HepG2 (cell line): ENCODE results near the gene HSPA1B. TPM values are rescaled to one million over a fixed set of nuclear protein-coding genes. Genes with fewer than 3 reads are reported as not detected.

Source experiments
- ATAC-seq: fragments of 200-7000 bp; cut with Tn5 transposase; 3 replicates; pipeline ENCODE4 v1.9.1; 2020; ENCODE audit warnings: mild to moderate bottlenecking, moderate library complexity
- BruUV-seq: library from RNA; stranded (reverse); fragments of 400-500 nt; replicated peaks from 2 replicates; lab custom pipeline; 2021; lab: Mats Ljungman, UMichigan
- CTCF ChIA-PET: fragments of 300-600 bp; formaldehyde crosslinking; extraction: SDS; loops from one replicate; lab custom pipeline; 2021; ENCODE audit warnings: low total read pairs, inconsistent platforms, low intra/inter-chr PET ratio; lab: Yijun Ruan, JAX
- POLR2A ChIA-PET: fragments of 350-600 bp; sonication (Branson Sonifier 250); formaldehyde crosslinking; loops from one replicate; lab custom pipeline; 2020; ENCODE audit warnings: antibody characterized with exemption, inconsistent platforms; lab: Yijun Ruan, JAX
- DNase-seq: peaks from one replicate; pipeline ENCODE4 v3.0.0-alpha.2; 2015; ENCODE audit warnings: low spot score
- FAIRE-seq: peaks from 3 replicates; lab custom pipeline; 2011; peaks lifted over from hg19 to GRCh38; lab: Jason Lieb, UNC
- H2AFZ ChIP-seq: one replicate; pipeline ENCODE4 v1.6.1; 2011; ENCODE audit warnings: low read length, inconsistent platforms
- H3K27ac ChIP-seq: fragments of 300-600 bp; 3 replicates; pipeline ENCODE4 v1.8.0; 2011; ENCODE audit warnings: mixed run types, mild to moderate bottlenecking, mixed read lengths, low read length, inconsistent platforms; ENCODE audit not compliant: insufficient read depth; ENCODE audit errors: extremely low read length
- H3K27me3 ChIP-seq, 2 experiments: fragments of 200-600 bp in 1 of 2; 2 replicates in 1 of 2; 3 replicates in 1 of 2; pipeline versions ENCODE4 v1.6.0 to v1.8.0; 2011; ENCODE audit warnings: low read length in 2 of 2, mild to moderate bottlenecking in 2 of 2, moderate library complexity in 2 of 2, inconsistent platforms in 1 of 2; ENCODE audit not compliant: insufficient read depth in 2 of 2, control insufficient read depth in 1 of 2
- H3K36me3 ChIP-seq, 2 experiments: fragments of 200-600 bp in 1 of 2; replicated peaks in 1 of 2; 2 replicates in 1 of 2; 3 replicates in 1 of 2; pipeline versions ENCODE4 v1.5.1 to v1.8.0; 2011; ENCODE audit warnings: low read length in 2 of 2, inconsistent platforms in 1 of 2; ENCODE audit not compliant: insufficient read depth in 2 of 2, control insufficient read depth in 1 of 2
- H3K4me1 ChIP-seq: 2 replicates; pipeline ENCODE4 v1.5.1; 2012; ENCODE audit warnings: low read length, inconsistent platforms; ENCODE audit not compliant: insufficient read depth
- H3K4me2 ChIP-seq: 2 replicates; pipeline ENCODE4 v1.6.0; 2011; ENCODE audit warnings: low read depth, low read length, inconsistent platforms
- H3K4me3 ChIP-seq, 3 experiments: fragments of 200-600 bp in 1 of 3; sonication (generic), shearing (Covaris generic) in 1 of 3; replicated peaks in 1 of 3; 2 replicates each; pipeline ENCODE4 v1.5.1; 2011 to 2016; ENCODE audit warnings: low read length in 3 of 3, inconsistent platforms in 2 of 3, low read depth in 2 of 3, mild to moderate bottlenecking in 2 of 3, control low read depth in 1 of 3, mixed read lengths in 1 of 3; ENCODE audit not compliant: insufficient read depth in 1 of 3
- H3K79me2 ChIP-seq: one replicate; pipeline ENCODE4 v1.6.1; 2011; ENCODE audit warnings: low read length, inconsistent platforms; ENCODE audit not compliant: insufficient read depth
- H3K9ac ChIP-seq: 2 replicates; pipeline ENCODE4 v1.6.0; 2011; ENCODE audit warnings: mild to moderate bottlenecking, low read depth, low read length, inconsistent platforms; ENCODE audit not compliant: insufficient read depth
- H3K9me3 ChIP-seq: 2 replicates; pipeline ENCODE4 v1.5.1; 2012; ENCODE audit warnings: mild to moderate bottlenecking, low read length
- H4K20me1 ChIP-seq: 2 replicates; pipeline ENCODE4 v1.6.0; 2011; ENCODE audit warnings: inconsistent platforms, mild to moderate bottlenecking, low read length, moderate library complexity; ENCODE audit not compliant: insufficient read depth
- AGO1 ChIP-seq: fragments of 200-400 bp; formaldehyde crosslinking; IDR thresholded peaks from 2 replicates; pipeline ENCODE4 v1.6.1; 2017; ENCODE audit warnings: mild to moderate bottlenecking, low read depth, low read length, moderate library complexity; ENCODE audit not compliant: poor library complexity, severe bottlenecking
- AGO2 ChIP-seq: fragments of 200-400 bp; formaldehyde crosslinking; optimal IDR thresholded peaks from 2 replicates; pipeline ENCODE3; 2017; ENCODE audit warnings: mild to moderate bottlenecking, low read depth, low read length, moderate library complexity
- ATF4 ChIP-seq, 2 experiments: fragments of 450-650 bp in 1 of 2; sonication (generic) in 1 of 2; formaldehyde crosslinking; IDR thresholded peaks; 2 replicates each; pipeline versions ENCODE4 v1.5.0 to v1.8.0; 2020 to 2022; ENCODE audit warnings: mild to moderate bottlenecking in 1 of 2, missing genetic modification reagents in 1 of 2
- ESRRA ChIP-seq: sonication (generic); formaldehyde crosslinking; IDR thresholded peaks from 2 replicates; pipeline ENCODE4 v1.5.1; 2020; ENCODE audit warnings: mild to moderate bottlenecking, low read depth, missing genetic modification reagents
- GABPA ChIP-seq, 2 experiments: IDR thresholded peaks; 2 replicates each; pipeline ENCODE4 v1.6.1; 2011 to 2016; ENCODE audit warnings: low read depth in 2 of 2, low read length in 1 of 2, missing biosample characterization in 1 of 2, missing genetic modification characterization in 1 of 2
- POLR2AphosphoS5 ChIP-seq: IDR thresholded peaks from 2 replicates; pipeline ENCODE4 v1.6.1; 2012; ENCODE audit warnings: low read depth, low read length
- RBAK ChIP-seq: sonication (generic); formaldehyde crosslinking; IDR thresholded peaks from 2 replicates; pipeline ENCODE4 v1.5.1; 2020; ENCODE audit warnings: mild to moderate bottlenecking, missing genetic modification reagents
- SNAPC2 ChIP-seq: sonication (generic); formaldehyde crosslinking; IDR thresholded peaks from 2 replicates; pipeline ENCODE4 v1.8.1; 2022; ENCODE audit warnings: mild to moderate bottlenecking, missing genetic modification reagents
- TARDBP ChIP-seq: sonication (generic); formaldehyde crosslinking; IDR thresholded peaks from 2 replicates; pipeline ENCODE4 v1.8.0; 2022; ENCODE audit warnings: mild to moderate bottlenecking, missing genetic modification reagents
- TGIF2 ChIP-seq: IDR thresholded peaks from 2 replicates; pipeline ENCODE4 v1.6.1; 2016; ENCODE audit warnings: control low read depth, missing compliant biosample characterization
- TSC22D2 ChIP-seq: sonication (generic); formaldehyde crosslinking; IDR thresholded peaks from 2 replicates; pipeline ENCODE4 v1.5.1; 2020; ENCODE audit warnings: missing genetic modification reagents, mild to moderate bottlenecking, borderline replicate concordance
- ZFP1 ChIP-seq: IDR thresholded peaks from 2 replicates; pipeline ENCODE4 v1.6.1; 2016
- ZNF687 ChIP-seq: sonication (generic); formaldehyde crosslinking; IDR thresholded peaks from 2 replicates; pipeline ENCODE4 v1.5.1; 2020; ENCODE audit warnings: mild to moderate bottlenecking, missing genetic modification reagents, moderate library complexity
- WGBS: methylation state at CpG from one replicate; pipeline ENCODE4 v1.1.6; 2017; ENCODE audit warnings: low lambda C conversion rate; 5-methylcytosine and 5-hydroxymethylcytosine counted together
- in situ Hi-C: cut with HindIII; loops from 2 replicates; pipeline ENCODE4 v1.10.0; 2017; ENCODE audit warnings: low pct_unique_long_range_greater_than_20kb; ENCODE audit not compliant: extremely low pct_ligation_motif_present
- intact Hi-C: fragments of 100-400 bp; cut with micrococcal nuclease; formaldehyde crosslinking; loops from one replicate; pipeline ENCODE4 v1.10.0; 2022; ENCODE audit not compliant: unreplicated experiment
- polyA plus RNA-seq, 8 experiments: library from polyadenylated mRNA; depleted of rRNA in 3 of 8; stranded (reverse) in 7 of 8; unstranded in 1 of 8; fragments of >200 nt; fragmentation: Illumina TruSeq in 4 of 8; extraction: Trizol in 4 of 8; gene quantifications; 2 replicates each; pipeline versions ENCODE4 v1.2.1 to v1.2.3, GENCODE V29; 2011 to 2016; ENCODE audit warnings: low read depth in 4 of 8, missing spikeins in 1 of 8, mixed read lengths in 1 of 8; ENCODE audit not compliant: insufficient read depth in 1 of 8
- total RNA-seq, 5 experiments: library from RNA; depleted of rRNA; stranded (reverse); fragments of >200 nt; fragmentation: Illumina TruSeq; extraction: Trizol; gene quantifications; 2 replicates each; pipeline ENCODE4 v1.2.3, GENCODE V29; 2016; ENCODE audit warnings: low read depth in 1 of 5

The HSPA1B gene
- total and polyA plus RNA-seq, 2 of the 13 experiments (the other 11 are each of a cell fraction or from before 2014, with no cell fraction given): 26.0 to 186 TPM

GRCh38 chr6:31859923-31860322, 32.4 kb downstream of the HSPA1B start:
- H4K20me1 ChIP-seq: no peaks in the 10 kb centered on the region
- ChIA-PET POLR2A (interaction anchor here (0.9 to 1.9 kb wide), 6 partner anchors 15 to 112 kb away, joined by 3 to 4 read pairs (median 4); partner anchors contain the start of gene DXO), CTCF (no interaction called here)
- no peak overlapping the region for H3K9ac ChIP-seq
- H3K79me2 ChIP-seq: peaks cover 34% of the 10 kb centered on the region
- BruUV-seq: no TSS peak
- H3K9me3 ChIP-seq: no peaks in the 10 kb centered on the region
- intact Hi-C loops: no loop called here
- no peak overlapping the region for H2AFZ ChIP-seq
- peaks cover 8 to 33% of the 10 kb centered on the region in 2 experiments; a peak in 4 of 5 replicates for H3K36me3 ChIP-seq
- peak; percentile 35; the same call in 1 of the 2 replicates for TF ChIP-seq ZNF687 (CRISPR knock-in tag)
- no peak for TF ChIP-seq AGO1
- no peak for TF ChIP-seq SNAPC2 (CRISPR knock-in tag)
- no peak for TF ChIP-seq GABPA (IDR thresholded peaks at IDR 0.05; ENCODE audit: low read depth, low read length)
- TF ChIP-seq GABPA (CRISPR knock-in tag; IDR thresholded peaks at IDR 0.05; ENCODE audit: low read depth): no peak
- TF ChIP-seq POLR2AphosphoS5: 0 out of 2 replicates have a peak, but pooled peaks have one; percentile 5
- TF ChIP-seq TSC22D2 (CRISPR knock-in tag): no peak
- TF ChIP-seq ESRRA: no peak
- peak; percentile 12 for TF ChIP-seq AGO2
- no peak for TF ChIP-seq TARDBP (CRISPR knock-in tag)
- no peak for TF ChIP-seq TGIF2 (CRISPR knock-in tag)
- TF ChIP-seq RBAK (CRISPR knock-in tag): no peak
- TF ChIP-seq ZFP1 (CRISPR knock-in tag): no peak
- TF ChIP-seq ATF4 (CRISPR knock-in tag; IDR thresholded peaks at IDR 0.05): no peak
- in situ Hi-C loops: no loop called here
- no peak for ATAC-seq
- FAIRE-seq: no peak
- H3K27ac ChIP-seq: no peak overlapping the region
- WGBS: 92% methylated on average over 11 of the region's 11 CpGs
- no peaks in the 10 kb centered on the region; a peak in 1 of 5 replicates for H3K27me3 ChIP-seq
- H3K4me1 ChIP-seq: peaks cover 47% of the 10 kb centered on the region
- H3K4me2 ChIP-seq: no peak overlapping the region
- H3K4me3 ChIP-seq: no peak overlapping the region
- no peak for DNase-seq
